GM21447 (cell line): Measurements from ENCODE around the gene SMPD2.
A peak's percentile ranks its signal among the peaks of the same experiment; 100 is the strongest.
"Not testable (repeated sequence)": the region's sequence is repeated elsewhere in the genome, so short reads cannot be mapped to it uniquely, and the experiment has no call there.

Experiments
- ATAC-seq: cut with Tn5 transposase; IDR thresholded peaks from one replicate; pipeline ENCODE4 v1.9.1; 2021; ENCODE audit not compliant: unreplicated experiment

The SMPD2 gene

DNA sequence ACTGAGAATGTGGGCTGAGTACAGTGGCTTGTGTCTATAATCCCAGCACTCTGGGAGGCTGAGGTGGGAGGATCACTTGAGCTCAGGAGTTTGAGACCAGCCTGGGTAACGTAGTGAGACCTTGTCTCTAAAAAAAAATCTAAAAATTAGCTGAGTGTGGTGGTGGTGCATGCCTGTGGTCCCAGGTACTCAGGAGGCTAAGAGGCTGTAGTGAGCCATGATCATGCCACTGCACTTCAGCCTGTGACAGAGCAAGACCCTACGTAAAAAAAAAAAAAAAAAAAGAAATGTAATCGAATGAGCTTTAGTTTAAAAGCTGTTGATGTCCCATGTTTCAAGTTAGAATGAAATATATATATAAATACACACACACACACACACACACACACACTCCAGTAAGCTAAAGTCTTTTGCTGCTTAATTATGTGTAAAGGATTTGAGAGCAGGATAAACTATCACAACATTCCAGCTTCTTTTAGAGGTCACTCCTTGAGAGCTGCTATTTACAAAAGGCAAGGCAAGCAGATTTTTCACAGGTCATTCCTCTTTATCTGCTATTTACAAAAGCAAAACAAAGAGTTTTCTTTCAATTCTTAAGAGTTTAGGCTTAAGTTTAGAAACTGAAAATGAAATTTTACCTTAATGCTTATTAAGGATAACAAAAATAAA is 19.8 kb downstream of the SMPD2 start:
- no peak for ATAC-seq

DNA sequence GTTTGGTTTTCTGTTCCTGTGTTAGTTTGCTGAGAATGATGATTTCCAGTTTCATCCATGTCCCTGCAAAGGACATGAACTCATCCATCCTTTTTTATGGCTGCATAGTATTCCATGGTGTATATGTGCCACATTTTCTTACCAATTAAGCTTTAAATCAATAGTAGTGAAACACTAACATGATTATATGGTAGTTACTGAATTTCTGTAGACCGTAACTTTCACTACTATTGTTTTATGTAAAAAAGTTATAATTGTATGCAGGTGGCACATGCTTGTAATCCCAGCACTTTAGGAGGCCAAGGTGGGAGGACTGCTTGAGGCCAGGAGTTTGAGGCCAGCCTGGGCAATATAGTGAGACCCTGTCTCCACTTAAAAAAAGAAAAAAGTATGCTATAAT is 20.7 kb downstream of the SMPD2 start:
- ATAC-seq, result not testable (repeated sequence)

DNA sequence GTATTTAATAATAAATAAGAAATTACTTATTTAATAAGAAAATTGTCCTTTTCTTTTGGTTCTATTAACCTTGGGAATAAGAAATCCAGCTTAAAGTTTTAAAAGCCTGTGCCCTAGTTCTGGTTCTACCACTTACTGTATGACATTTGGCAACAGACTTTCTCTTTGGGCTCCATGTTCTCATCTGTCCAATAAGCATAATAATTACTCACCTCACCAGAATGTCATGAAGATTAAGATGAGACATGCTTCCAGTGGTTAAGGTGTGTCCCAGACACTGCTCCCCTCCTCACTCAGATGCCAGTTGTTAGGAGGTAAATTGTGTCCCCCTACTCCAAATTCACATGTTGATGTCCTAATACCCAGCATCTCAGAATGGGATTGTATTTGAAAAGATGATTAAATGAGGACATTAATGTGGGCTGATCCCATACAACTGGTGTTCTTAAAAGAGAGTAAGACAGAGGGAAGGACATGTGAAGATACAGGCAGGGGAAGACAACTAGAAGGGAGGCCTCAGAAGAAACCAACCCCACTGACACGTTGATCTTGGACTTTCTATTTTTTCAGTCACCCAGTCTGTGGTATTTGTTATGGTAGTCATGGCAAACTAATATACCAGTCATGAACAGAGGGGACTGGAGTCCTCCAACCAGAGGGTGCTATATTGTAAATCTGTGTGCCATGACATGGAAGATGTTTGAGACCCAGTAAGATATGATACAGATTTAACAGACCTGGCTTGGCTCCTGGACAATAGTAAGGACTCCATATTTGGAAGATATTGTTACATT is 21.4 kb downstream of the SMPD2 start:
- no peak for ATAC-seq

- ATAC-seq, result no peak
These were observed 25.2 kb downstream of the SMPD2 start for GRCh38 chr6:109465772-109466171.

- no peak for ATAC-seq
These were observed 25.8 kb downstream of the SMPD2 start for GRCh38 chr6:109466212-109466923.

GRCh38 chr6:109467696-109468095 is 27.2 kb downstream of the SMPD2 start:
- no peak for ATAC-seq

DNA sequence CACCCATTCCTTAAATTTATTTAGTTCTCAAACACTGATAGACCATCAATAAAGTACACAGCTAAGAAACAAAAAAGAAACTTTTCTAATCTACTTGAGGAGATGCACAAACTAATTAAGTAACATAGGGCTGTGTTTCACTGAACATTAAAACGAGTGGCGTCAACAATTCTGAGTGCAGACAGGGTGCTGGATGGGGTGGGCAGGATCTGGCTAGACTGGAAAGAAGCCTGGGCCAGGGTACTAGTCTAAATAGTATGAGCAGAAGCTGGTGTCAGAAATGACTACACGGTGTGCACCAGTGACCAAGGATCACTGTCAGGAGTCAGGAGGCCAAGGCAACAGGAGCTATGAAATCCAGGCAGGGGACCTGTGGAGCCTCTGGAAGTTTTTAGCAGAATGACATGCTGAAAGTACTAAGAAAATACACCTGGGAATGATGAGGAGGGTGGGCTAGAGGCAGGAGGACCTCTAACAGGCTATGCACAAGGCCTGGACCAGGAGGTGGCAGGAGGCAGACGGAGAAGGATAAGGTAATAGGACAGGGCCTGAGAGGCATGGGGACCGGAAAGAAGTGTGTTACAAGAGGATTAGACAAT is 29.2 kb downstream of the SMPD2 start:
- ATAC-seq, result no peak

DNA sequence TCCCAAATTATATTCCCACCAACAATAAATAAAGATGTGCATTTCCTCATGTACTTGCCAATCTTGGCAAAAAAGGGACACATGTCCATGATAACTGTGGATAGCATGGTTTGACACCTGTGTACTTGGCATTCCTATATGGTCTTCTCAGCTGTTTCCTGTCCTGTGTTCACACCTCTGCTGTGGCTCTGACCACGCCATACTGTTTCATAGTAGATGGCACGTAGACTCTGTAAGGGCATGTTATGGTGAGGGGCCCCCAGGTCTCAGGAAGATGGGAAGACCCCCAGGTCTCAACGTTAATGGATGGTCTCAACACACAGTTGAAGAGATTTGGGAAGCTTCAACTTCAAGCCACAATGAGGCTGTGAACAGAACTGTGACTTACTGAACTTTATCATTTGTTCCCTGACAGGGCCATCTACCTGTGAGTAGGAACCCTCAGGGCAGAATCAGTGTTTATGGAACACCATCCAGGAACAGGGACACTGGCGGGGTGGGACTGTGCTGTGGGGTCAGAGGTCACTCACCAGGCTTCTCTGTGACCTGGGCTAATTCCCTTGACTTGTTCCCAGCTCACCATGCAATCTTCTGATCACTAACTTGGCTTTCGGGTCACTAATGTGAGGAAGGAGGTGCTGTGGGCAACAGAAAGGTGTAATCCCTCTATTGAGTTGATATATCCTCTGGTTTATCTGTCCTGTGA is 30.7 kb downstream of the SMPD2 start:
- no peak for ATAC-seq

DNA sequence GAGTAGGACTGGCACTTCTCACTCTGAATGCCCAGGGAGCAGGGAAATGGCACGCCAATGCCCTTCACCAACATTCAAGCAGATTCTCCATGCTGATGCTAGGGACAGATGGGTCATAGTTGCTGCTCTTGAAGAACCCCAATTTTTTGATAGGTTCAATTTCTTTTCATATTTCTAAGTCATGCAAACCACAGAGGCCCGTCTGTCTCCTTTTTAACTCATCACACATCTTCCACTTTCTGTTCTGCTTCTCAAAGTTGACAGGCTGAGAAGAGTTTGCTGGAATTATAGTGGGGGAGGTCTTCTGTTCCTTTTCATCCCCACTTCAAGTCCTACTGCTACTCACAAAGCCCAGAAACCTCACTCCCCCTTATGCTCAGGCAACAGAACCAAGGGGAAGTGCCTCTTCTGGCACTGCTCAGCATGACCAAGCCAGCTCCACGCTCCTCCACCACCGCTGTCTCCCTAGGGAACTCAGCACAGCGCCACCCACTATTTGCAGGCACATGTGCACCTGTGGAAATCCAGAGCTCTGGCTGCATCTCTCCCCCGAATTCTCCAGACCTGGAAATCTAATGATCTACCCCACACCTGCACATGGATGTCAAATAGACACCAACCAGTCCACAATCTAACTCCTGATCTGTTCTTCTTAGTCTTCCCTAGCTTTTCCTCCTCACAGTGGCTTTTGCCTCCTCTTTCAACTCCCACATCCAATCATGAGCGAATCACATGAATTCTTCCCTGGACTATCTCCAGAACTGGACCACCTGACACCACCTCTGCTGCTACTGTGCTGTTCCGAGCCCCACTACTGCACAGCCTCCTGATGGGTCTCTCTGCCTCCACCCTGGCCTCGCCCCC is 31.8 kb downstream of the SMPD2 start:
- peak; percentile 72 for ATAC-seq

- ATAC-seq, result no peak
These were observed 32.6 kb downstream of the SMPD2 start for GRCh38 chr6:109473120-109473519.

DNA sequence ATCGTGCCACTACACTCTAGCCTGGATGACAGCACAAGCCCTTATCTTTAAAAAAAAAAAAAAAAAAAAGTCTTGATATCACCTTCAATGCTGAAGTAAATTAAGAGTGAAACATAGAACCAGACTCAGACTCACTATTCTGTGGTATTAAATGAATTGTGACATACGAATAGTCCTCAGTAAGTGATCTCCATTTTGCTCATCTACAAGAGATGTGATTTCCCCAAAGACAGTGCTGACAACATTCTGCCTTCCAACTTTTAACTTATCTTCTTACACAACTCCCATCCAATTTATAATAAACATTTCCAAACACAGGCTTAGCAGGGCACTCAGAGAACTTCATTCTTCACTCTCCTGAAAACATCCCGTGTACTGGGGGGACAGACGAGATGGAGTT is 34.5 kb downstream of the SMPD2 start:
- ATAC-seq, result no peak

DNA sequence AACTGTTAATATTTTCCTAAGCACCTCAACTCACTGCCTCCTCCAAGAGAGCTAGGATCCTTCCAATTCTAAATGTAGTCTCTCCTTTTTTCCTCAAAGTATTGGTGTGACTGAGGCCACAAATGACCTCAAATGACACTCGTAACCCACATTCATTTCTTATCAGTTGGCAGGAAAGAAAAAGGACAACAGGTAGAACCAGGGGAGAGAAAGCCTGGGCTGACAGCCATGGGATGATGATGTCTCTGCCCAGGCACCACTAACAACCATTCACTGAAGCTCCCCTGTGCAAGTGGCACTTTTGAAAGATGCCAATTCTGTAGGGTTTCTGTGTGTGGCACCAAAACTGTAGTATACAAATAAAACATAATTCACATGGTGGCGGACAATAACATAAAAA is 35.1 kb downstream of the SMPD2 start:
- ATAC-seq, result no peak

- ATAC-seq, result no peak
These were observed 36.7 kb downstream of the SMPD2 start for GRCh38 chr6:109477184-109477583.

- peak; percentile 62 for ATAC-seq
These were observed 37.2 kb downstream of the SMPD2 start for GRCh38 chr6:109477725-109478124.

GRCh38 chr6:109478222-109478805 is 37.8 kb downstream of the SMPD2 start:
- no peak for ATAC-seq

- ATAC-seq, result no peak
These were observed 38.5 kb downstream of the SMPD2 start for GRCh38 chr6:109478841-109479624.

- ATAC-seq, result no peak
These were observed 40.5 kb downstream of the SMPD2 start for GRCh38 chr6:109480993-109481480.

GRCh38 chr6:109482905-109483734 is 42.6 kb downstream of the SMPD2 start, which contains the start of gene ZBTB24:
TSS of gene ZBTB24 (minus strand) at chr6:109483219. CDS start at chr6:109482026, 1,193 bp downstream.
- ATAC-seq, result peak; percentile 76
